WERI-Rb-1 (cell line): Measurements from ENCODE around the gene TSPAN18.

Experiments used
- DNase-seq: peaks from one replicate; pipeline ENCODE4 v3.0.0-alpha.2; 2020
- H3K27ac ChIP-seq: fragments of 250-450 bp; sonication (Bioruptor Pico); 2 replicates; pipeline ENCODE4 v1.5.1; 2020; ENCODE audit warnings: mild to moderate bottlenecking, moderate library complexity
- H3K27me3 ChIP-seq: fragments of 250-450 bp; sonication (Bioruptor Pico); 2 replicates; pipeline ENCODE4 v1.5.1; 2021; ENCODE audit warnings: mild to moderate bottlenecking, low read depth, moderate library complexity; ENCODE audit not compliant: insufficient read depth, severe bottlenecking
- H3K36me3 ChIP-seq: fragments of 250-450 bp; sonication (Bioruptor Pico); 2 replicates; pipeline ENCODE4 v1.5.1; 2020; ENCODE audit warnings: mild to moderate bottlenecking, moderate library complexity
- H3K4me3 ChIP-seq: 2 replicates; pipeline ENCODE4 v1.5.1; 2011; ENCODE audit warnings: low read depth, mild to moderate bottlenecking, control low read depth, low read length
- H3K9me3 ChIP-seq: fragments of 250-450 bp; sonication (Bioruptor Pico); 2 replicates; pipeline ENCODE4 v1.5.1; 2021; ENCODE audit warnings: mild to moderate bottlenecking, moderate library complexity; ENCODE audit not compliant: severe bottlenecking
- CTCF ChIP-seq: IDR thresholded peaks from 2 replicates; pipeline ENCODE4 v1.5.1; 2011; ENCODE audit warnings: low read depth, mild to moderate bottlenecking, control low read depth, inconsistent platforms, low read length

The TSPAN18 gene

DNA sequence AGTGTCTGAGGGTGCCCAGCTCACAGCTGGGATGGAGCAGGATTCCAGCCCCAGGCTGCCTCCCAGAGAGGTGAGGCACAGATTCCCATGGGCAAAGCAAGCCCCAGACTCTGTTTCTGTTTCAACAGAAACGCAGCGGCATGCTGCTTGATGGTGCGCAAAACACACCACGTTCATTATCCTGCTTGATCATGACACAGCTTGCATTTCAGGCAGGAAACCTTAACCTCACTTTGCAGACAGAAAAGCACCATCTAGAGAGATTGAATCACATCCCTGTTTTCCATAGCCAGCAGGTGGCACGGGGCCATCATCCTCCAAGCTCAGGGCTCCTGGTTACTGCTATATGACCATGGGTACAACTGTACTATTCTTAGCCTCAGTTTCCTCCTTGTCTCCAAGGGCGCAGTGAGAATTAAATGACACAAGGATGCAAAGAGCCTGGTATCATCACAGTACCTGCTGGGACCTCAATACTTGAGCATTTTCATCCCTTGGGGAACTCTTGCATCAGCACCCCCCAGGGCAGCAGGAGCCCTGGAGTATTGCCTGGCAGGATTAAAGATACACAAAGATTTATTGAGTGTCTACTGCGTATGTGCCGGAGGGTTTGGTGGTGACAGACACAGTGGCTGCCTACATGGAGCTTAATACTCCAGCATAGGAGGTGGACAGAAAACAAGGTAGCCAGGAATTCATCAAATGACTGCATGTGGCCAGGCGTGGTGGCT is 113.9 kb downstream of the TSPAN18 start:
- no peaks in the 10 kb centered on the region for H3K27me3 ChIP-seq
- DNase-seq: no peak
- no peak overlapping the region for H3K4me3 ChIP-seq
- no peak for TF ChIP-seq CTCF
- H3K36me3 ChIP-seq: no peaks in the 10 kb centered on the region; the same call in 1 of the 2 replicates
- peaks cover 12% of the 10 kb centered on the region for H3K9me3 ChIP-seq
- no peak overlapping the region for H3K27ac ChIP-seq

- no peak for DNase-seq
- H3K27ac ChIP-seq: no peak overlapping the region
Measured at GRCh38 chr11:44842220-44842619, 115.5 kb downstream of the TSPAN18 start.

GRCh38 chr11:44846852-44847251 is 120.1 kb downstream of the TSPAN18 start:
- TF ChIP-seq CTCF: no peak
- H3K9me3 ChIP-seq: peaks cover 17% of the 10 kb centered on the region
- no peaks in the 10 kb centered on the region for H3K27me3 ChIP-seq

More at GRCh38 chr11:44842220-44842619, 115.5 kb downstream of the TSPAN18 start:
- TF ChIP-seq CTCF: no peak
- Histone ChIP-seq H3K36me3 (no peaks in the 10 kb centered on the region; the same call in 1 of the 2 replicates), H3K4me3 (no peak overlapping the region), H3K27me3 (no peaks in the 10 kb centered on the region), H3K9me3 (peaks cover 14% of the 10 kb centered on the region)

DNA sequence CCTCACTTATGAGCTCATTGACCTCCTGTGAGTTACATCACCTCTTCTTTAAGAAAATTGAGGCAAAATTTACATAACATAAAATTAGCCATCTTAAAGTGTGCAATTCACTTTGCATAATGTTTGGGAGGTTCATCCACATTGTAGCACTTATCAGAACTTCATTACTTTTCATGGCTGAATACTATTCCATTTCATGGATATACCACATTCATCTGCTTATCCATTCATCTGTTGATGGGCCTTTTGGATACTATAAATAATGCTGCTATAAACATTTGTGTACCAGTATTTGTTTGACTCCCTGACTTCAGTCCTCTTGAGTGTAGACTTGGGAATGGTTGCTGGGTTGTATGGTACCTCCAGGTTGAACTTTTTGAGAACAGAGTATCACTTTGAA is 120.6 kb downstream of the TSPAN18 start:
- no peak for TF ChIP-seq CTCF
- Histone ChIP-seq H3K9me3 (peaks cover 17% of the 10 kb centered on the region), H3K36me3 (peaks cover 3% of the 10 kb centered on the region; the same call in 1 of the 2 replicates), H3K4me3 (no peak overlapping the region), H3K27me3 (no peaks in the 10 kb centered on the region), H3K27ac (no peak overlapping the region)
- no peak for DNase-seq

More at GRCh38 chr11:44846852-44847251, 120.1 kb downstream of the TSPAN18 start:
- Histone ChIP-seq H3K27ac (no peak overlapping the region), H3K4me3 (no peak overlapping the region), H3K36me3 (peaks cover 3% of the 10 kb centered on the region; the same call in 1 of the 2 replicates)
- DNase-seq: no peak

DNA sequence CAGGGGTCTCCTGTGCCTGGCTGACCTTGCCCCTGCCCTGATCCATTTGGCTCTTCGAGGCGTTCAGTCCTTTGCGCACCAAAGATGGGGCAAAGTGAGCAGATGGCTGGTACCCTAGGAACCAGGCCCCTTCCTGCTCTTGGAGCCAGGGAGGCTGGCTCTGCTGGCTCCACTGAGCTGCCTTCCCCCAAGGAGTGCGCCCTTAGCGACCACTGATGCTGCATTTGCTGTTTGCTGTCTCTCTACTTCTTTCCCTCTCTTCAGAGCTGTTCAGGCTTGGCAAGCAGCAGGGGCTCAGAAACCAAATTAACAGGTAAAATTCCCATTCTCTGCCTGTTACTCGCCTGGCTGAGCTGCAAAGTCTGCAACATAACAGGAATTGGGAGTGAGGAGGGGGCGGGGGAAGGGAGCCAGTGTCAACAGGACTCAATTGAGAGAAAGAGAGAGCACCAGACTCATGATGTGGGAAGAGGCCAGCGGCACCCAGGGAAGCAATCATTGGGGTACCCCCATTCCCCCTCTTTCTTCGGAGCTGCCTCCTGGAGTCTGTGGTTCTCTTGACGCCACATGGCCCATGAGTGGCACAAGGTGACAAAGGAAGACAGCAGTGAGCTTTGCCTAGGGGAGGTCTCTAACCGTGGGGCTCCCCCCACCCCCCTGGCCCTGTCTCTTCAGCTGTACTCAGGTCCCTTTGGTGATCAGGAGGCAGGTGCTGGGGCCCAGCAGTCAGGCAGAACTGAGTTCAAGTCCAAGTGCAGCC is 121.6 kb downstream of the TSPAN18 start:
- H3K27me3 ChIP-seq: no peaks in the 10 kb centered on the region
- no peak for TF ChIP-seq CTCF
- no peak for DNase-seq
- peaks cover 17% of the 10 kb centered on the region for H3K9me3 ChIP-seq
- peaks cover 3% of the 10 kb centered on the region; the same call in 1 of the 2 replicates for H3K36me3 ChIP-seq
- H3K4me3 ChIP-seq: no peak overlapping the region
- H3K27ac ChIP-seq: no peak overlapping the region
